22Rv1 (cell line): Measurements from ENCODE around the gene SURF6.

Experiments used
- ZFX ChIP-seq: fragments of 450-650 bp; IDR thresholded peaks from 2 replicates; pipeline ENCODE4 v1.6.1; 2017; ENCODE audit warnings: antibody characterized with exemption, borderline replicate concordance
- TF ChIP-seq, protein P1 (sequence below): fragments of 450-650 bp; IDR thresholded peaks from 2 replicates; pipeline ENCODE4 v1.5.1; 2017; ENCODE audit warnings: mild to moderate bottlenecking

DNA sequence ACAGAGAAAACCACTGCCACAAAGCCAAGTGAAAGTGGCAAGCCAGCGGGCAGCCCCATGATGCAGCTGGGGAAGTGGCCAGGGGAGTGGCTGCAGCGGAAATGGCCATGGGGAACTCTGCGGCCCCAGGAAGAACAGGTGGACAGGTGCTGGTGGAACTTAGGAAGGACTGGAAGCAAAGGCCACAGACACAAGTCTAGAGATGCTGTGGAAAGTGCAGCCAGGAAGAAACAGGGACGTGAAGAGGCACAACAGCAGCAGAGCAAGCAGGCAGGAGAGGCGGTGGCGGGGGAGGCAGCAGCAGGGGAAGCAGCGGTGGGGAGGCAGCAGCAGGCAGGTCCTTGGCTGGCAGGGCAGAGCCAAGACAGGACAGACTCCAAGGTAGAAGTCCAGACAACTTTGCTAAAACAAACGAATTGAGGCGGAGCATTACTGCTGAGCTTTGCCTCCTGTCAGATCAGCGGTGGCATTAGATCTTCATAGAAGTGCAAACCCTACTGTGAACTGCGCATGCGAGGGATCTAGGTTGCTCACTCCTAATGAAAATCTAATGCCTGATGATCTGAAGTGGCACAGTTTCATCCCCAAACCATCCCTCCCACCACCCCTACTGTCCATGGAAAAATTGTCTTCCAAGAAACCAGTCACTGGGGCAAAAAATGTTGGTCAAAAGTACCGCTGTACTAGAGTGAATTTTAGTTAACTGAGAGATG, 11.8 kb downstream of the SURF6 start:
- TF ChIP-seq, protein P1, sequence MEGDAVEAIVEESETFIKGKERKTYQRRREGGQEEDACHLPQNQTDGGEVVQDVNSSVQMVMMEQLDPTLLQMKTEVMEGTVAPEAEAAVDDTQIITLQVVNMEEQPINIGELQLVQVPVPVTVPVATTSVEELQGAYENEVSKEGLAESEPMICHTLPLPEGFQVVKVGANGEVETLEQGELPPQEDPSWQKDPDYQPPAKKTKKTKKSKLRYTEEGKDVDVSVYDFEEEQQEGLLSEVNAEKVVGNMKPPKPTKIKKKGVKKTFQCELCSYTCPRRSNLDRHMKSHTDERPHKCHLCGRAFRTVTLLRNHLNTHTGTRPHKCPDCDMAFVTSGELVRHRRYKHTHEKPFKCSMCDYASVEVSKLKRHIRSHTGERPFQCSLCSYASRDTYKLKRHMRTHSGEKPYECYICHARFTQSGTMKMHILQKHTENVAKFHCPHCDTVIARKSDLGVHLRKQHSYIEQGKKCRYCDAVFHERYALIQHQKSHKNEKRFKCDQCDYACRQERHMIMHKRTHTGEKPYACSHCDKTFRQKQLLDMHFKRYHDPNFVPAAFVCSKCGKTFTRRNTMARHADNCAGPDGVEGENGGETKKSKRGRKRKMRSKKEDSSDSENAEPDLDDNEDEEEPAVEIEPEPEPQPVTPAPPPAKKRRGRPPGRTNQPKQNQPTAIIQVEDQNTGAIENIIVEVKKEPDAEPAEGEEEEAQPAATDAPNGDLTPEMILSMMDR, result no peak
- TF ChIP-seq ZFX, result no peak
